HG03439 (cell line): ENCODE results near the gene MEIOSIN.
A peak's percentile ranks its signal among the peaks of the same experiment; 100 is the strongest.
"Not testable (repeated sequence)": the region's sequence is repeated elsewhere in the genome, so short reads cannot be mapped to it uniquely, and the experiment has no call there.

Experiments
- ATAC-seq: cut with Tn5 transposase; IDR thresholded peaks from one replicate; pipeline ENCODE4 v1.9.1; 2021; ENCODE audit warnings: mild to moderate bottlenecking, moderate library complexity; ENCODE audit not compliant: unreplicated experiment

The MEIOSIN gene, protein sequence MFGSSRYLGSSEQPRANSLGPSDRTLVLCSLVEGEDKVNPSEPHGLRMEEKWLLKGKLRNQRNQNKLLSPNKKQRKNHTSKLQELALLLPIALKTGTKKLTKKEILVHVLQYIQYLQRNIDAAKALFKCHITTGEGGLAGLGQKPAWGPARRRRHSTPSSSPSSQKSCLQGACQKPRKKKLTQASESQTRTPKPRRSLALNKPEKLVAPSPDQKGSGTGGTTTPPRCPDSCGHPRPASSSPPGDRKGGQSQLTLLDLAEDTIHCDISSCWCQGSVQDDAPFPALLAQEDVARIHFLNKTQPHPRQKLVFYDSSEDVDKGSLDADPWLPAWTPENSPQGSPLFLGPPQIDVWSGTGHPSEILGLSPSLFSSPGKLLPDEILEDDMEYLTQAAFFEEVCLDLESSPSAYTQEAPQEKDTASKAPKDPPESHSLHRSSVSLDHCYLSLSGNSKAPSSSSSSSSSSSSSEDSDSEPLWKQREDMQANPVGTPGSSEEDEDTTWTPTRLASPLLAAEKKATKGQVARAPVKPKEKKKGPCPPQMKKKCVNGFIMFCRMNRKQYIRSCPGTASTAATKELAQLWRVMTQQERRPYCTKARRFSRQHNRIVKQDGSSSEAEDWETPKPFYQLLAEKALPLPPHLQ

DNA sequence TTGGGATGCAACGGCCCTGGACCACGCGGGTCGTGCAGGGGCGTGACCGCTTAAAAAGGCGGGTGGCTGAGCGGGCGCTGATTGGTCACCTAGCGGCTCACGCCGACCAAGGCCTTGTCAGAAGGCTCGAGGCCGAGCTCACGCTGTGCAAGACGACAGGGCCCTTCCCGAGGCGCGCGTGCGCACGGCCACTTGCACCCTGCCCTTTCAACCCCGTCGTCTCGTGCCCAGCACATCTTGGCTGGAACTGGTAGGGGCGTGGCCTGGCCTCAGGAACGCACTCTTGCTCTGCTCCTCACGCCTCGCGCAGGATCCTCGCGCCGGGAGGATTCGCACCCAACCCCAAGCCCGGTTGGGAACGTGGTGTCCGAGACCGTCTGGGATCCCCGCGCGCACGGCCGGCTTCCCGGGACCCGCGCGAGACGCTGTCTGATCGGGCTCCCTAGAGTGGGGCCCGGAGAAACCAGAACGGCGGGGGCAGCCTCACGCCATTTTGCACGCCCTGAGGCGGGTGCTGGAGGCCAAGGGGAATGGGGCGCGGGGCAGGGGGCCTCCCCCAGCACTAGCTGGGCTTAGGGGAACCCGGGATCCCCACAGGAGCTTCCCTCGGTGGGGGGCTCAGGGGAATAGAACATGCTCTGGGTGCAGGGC lies at the start of gene MEIOSIN:
Gene MEIOSIN (plus strand): TSS at position 280 of the 651 bp plus-strand sequence. CDS start 1,938 bp downstream, outside the sequence.
- ATAC-seq = no peak

DNA sequence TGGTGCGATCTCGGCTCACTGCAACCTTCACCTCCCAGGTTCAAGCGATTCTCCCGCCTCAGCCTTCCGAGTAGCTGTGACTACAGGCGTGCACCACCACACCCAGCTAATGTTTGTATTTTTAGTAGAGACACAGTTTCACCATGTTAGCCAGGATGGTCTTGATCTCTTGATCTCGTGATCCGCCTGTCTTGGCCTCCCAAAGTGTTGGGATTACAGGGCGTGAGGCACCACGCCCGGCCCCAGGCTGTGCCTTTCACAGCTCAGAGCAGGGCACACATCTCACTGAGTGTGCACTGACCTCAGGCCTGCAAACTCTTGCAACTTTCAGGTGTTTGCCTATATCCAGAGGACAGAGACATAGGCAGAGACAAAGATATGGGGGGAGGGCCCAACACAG lies 48.2 kb upstream of the MEIOSIN start:
- not testable (repeated sequence) for ATAC-seq

DNA sequence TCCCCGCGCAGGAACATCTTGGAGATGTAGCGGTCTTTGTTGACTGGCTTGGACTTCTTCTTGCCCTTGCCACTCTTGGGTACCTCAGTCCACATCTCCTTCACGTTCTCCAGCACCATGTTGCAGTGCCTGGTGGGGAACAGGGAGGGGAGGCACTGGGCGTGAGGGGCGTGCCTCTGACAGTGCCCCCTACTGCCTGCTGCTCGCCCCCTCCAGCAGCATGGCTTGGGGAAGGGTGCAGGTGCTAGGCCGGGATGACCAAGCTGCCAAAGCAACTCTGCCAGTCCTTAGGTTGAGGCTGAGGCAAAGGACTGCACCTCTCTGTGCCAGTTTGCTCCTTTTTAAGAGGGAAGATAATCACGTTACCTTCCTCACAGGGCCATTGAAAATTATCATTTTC lies 45.6 kb upstream of the MEIOSIN start:
- no peak for ATAC-seq

DNA sequence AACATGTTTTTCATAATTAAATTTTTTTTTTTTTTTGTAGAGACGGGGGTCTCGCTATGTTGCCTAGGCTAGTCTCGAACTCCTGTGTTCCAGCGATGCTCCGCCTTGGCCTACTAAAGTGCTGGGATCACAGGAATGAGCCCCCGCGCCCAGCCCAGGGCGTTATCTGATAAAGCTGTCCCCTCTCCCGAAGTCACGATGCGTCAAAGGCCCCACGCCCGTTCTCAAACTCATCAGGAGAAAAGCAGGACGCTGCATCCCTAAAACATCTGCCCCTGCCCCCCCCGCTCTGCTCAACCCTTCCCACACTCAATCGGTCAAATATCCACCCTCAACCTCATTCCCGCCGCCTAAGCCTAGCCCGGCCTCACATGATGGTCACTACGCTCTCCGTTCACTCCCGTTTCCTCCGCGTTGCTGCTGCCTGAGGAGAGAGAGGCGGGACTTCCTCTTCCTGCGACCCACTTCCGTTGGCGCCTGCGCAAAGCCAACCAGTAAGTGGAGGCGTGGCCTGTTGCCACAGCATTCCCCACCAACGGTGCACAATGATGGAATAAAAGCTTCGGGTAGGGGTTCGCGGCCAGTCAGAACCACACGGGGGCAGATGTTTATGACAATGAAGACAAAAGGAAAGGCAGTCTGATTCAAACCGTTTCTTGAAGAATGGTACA lies 41.6 kb upstream of the MEIOSIN start, which contains the start of gene SNRPD2:
Gene SNRPD2 (minus strand): TSS at position 438 of the 671 bp plus-strand sequence. CDS start 65 bp downstream, at position 373.
- peak; percentile 53 for ATAC-seq

DNA sequence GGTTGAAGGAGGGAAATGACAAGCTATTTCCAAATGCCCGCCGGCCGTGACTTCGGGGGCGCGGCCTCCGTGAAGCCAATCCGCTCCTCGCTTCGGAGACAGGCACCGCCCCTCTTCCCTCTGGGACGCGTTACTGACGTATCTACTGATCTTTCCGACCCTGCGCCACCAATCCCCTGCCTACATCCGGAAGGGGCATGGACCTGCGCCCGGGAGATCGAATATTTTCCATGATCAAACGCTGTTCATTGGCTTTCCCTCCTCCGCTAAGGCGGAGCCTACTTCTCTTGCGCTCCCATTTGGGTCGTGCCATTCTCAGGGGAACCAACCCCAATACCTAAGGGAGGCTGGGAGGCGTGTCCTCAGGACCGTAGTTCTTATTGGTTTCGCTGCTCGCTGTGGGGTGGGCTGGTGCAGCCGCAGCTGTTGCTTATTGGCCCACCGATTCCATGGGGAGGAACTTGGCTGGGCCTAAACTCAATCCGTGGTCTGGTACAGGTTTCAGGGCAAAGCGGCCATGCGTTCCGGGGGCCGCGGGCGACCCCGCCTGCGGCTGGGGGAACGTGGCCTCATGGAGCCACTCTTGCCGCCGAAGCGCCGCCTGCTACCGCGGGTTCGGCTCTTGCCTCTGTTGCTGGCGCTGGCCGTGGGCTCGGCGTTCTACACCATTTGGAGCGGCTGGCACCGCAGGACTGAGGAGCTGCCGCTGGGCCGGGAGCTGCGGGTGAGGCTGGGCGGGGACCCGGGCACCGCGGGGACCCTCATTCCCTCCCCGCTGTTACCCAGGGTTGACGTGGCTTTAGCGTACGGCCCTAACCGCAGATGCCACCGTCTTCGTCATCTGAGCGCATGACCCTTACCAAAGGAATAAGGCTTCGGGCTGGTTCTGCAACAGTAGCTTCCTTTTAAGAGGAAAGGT lies 40.8 kb upstream of the MEIOSIN start, which contains the start of gene QPCTL:
Gene QPCTL (plus strand): TSS at position 480 of the 919 bp plus-strand sequence. CDS start 38 bp downstream, at position 518.
- peak; percentile 89 for ATAC-seq

DNA sequence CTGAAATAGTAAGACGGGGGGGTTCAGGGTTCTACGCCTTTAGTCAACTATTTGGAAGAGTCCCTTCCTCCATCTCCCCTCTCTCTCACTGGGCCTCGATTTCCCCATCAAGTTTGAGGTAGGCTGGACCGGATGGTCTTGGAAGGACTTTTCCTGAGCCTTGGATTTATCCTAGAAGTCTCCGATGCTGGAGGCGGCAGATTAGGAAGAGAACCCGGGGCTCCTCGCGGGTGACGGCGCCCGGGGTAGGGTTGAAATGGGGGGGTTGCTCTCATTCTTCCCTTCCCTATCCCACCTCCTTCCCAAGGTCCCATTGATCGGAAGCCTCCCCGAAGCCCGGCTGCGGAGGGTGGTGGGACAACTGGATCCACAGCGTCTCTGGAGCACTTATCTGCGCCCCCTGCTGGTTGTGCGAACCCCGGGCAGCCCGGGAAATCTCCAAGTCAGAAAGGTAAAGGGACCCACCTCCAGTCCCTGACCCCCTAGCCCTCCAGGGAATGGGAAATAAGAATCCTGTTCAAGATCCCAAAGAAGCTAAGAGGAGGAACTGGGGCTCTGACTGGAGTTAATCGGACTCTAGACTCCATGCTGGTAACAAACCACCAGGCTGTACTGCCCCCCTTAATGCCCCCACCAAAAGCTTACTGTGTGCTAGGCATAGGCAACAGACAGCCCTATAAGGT lies 40.0 kb upstream of the MEIOSIN start:
- ATAC-seq = no peak

DNA sequence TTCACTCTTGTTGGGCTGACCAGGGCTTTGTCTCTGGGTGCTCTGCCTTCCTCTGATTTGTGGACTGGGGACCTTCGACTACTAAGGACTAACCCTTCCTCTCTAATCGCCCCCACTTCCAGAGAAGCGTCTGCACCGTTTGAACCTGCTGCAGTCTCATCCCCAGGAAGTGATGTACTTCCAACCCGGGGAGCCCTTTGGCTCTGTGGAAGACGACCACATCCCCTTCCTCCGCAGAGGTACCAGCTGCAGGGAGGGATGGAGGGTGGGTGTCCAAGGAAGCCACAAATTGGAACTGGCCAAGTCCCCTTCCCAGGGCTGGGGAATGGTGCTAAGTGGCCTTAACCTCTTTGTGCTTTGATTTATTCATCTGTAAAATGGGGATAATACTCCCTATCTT lies 31.6 kb upstream of the MEIOSIN start:
- ATAC-seq = no peak

DNA sequence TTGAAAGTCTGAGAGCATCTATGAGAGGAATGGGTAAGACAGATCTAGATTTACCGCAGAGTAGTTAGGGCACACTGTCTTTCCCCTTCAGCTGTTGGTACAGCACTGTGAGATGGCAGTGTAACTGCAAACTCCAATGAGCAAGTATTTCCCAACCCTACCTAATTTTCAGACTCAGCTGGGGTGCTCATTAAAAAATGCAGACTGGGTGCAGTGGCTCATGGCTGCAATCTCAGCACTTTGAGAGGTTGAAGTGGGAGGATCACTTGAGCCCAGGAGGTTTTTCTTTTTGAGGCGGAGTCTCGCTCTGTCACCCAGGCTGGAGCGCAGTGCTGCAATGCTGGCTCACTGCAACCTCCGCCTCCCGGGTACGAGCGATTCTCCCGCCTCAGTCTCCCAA lies 28.1 kb upstream of the MEIOSIN start:
- ATAC-seq = no peak

DNA sequence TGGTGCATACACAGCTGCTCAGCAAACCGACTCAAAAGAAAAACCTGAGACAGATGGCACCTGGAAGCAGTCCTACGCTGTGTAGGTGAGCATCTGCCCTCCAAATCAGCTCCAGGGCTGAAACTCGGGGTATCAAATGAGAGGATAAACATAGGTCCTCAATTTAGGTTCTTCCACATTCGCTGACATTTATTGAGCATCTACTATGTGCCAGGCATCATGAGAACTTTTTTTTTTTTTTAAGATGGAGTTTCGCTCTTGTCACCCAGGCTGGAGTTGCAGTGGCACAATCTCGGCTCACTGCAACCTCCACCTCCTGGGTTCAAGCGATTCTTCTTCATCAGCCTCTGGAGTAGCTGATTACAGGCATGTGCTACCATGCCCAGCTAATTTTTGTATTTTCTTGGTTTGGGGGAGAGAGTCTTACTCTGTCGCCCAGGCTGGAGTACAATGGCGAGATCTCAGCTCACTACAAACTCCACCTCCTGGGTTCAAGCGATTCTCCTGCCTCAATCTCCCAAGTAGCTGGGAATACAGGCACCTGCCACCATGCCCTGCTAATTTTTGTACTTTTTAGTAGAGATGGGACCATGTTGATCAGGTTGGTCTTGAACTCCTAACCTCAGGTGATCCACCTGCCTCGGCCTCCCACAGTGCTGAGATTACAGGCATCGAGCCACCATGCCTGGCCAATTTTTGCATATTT lies 27.4 kb upstream of the MEIOSIN start:
- no peak for ATAC-seq

DNA sequence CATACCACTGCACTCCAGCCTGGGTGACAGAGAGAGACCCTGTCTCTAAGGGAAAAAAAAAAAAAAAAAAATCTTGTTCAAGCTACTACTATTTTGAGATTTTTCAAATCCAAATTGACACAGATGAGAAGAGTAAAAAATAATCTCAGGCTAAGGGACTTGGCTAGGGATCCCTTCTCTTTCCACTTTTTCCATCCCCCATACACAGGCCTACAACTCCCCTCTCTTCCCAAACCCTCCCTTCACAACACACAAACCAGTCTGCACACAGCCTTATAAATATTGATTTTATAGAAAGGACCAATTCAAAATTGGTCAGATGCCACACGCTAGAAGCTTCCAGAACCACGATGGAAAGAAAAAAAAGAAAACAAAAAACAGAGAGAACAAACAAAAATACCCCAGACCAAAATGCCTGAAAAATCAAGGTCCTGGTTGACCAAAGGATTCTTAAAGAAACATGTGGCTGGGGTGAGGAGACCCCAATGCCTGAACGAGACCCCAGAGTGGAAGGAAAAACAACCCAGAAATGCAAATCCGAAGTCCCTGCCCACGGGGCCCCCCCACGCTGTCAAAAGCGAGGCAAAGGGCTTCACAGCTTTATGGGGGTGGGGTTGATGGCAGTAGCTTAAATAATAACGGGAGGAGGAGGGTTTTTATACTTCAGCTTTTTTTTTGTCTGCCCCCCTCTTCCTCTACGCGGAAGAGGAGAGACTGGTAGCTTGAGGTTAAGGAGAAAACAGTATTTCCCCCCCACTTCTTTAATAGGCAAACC lies 22.7 kb upstream of the MEIOSIN start:
- ATAC-seq = no peak

DNA sequence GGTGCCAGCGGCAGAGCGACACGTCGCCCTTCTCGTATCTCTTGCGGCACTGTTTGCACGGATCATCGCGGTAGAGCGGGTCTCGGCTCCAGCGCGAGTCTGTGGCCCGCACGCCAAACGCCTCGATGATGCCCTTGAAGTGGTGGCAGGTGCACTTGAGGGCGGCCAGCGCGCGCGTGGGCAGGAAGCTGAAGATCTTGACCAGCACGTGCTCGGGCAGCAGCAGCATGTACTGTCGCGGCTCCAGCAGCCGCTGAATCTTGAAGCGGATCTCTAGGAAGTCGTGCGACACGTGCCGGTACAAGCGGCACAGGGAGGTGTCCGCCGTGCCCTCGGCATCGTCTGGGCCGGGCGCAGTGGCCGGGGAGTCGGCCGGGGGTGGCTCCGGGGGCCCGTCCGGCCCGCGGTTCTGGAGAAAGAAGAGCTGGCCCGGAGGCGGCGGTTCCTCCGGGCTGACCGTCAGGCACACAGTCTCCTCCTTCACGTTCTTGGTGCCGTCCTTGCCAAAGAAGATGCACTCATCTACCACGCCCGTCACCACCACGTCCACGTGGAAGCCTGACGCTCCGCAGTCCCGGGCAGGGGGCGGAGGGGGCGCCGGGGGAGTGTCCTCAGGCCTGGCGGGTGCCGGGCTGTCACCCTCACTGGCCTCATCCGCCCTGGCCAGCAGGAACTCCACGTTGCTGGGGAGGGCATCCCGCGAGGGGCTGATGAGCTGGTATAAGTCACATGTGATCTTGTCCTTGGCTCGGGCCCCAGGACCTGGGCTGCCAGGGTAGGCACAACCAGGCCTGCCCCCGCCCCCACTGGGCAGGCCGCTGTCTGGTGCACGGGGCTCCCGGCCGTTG lies 21.2 kb upstream of the MEIOSIN start:
- ATAC-seq = no peak

DNA sequence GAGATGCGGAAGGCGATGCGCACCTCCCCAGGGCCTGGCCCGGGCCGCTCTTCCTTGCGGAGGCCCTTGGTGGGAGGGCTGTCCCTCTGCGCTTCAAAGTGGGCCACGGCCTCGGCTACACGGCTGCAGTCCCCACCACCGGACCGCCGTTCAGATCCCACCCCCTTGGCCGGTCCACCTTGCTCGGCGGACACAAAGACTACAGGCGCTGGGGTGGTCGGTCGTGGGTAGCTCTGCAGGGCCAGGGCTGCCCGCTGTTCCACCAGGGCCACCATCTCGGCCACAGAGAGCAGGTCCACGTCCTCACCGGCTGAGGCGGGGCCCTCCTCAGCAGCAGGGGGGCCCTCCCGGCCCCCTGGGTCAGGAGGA lies 20.6 kb upstream of the MEIOSIN start:
- no peak for ATAC-seq

DNA sequence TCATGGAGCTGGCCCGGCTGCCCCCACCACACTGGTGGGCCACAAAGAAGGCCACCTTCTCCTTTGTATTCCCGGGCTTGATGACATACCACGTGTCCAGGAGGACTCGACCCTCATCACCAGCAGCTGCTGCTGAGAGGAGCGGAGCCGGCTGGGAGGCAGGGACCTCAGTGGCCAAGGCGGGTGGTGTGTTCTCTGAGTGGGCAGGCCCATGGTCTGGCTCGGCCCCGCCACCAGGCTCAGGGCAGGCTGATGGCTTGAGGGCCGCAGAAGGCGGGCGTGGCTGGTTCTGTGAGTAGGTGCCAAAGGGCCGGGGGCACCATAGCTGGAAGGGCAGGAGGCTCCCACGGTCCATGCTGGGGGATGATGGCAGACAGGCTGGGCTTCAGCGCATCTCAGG lies 20.1 kb upstream of the MEIOSIN start:
- ATAC-seq = no peak

DNA sequence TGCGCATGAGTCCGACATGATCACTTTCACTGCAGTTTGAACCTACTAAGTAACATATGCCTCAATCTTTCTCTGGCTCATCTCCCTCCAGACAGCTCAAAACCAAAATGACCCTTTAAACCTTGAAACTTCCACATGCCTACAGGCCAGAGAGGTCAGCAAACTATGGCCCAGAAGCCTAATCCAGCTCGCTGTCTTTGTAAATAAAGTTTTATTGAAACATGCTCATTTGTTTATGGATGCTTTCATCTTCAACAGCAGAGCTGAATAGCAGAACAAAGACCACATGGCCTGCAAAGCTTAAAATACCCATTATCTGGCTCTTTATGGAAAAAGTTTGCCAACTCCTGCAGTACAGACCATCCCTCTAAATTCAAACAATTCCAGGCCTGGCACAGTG lies 18.1 kb upstream of the MEIOSIN start:
- ATAC-seq = no peak

DNA sequence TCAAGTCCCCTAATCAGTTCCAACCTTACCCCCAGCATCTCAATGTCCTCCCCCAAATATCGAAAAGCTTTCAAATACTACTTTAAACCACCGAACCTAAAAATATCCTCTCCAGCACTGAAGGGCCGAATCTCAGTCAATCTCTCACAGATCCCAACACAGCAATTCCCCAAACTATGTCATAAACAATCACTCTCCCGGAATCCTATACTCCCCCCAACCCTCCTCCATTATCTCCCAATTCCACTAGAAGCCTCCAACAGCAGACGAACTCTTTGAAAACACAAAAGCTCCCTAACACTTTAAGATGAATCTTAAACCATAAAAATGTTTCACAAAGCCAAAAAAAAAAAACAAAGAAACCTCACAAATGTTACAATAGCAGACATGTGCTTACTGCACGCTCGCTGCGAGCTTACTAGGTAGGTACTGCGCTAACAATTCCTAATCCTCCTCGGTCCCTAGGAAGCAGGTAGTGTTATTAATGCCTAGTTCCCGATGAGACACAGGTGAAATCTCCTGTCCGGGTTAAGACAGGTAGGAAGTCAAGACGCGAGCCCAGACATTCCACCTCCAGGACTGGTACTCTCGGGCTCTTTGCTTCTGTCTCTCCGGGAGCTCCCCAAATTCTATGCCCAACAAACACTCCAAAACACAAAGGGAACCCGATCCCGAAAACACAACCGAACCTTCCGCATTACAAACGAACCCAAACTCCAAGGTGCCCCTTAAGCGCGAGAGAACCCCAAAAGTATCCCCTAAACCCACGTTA lies 16.7 kb upstream of the MEIOSIN start:
- ATAC-seq = no peak
